UCSD-AML1 (cell line): ENCODE data around the gene IL22RA2.
"Not testable (repeated sequence)": the region's sequence is repeated elsewhere in the genome, so short reads cannot be mapped to it uniquely, and the experiment has no call there.

Experiments
- DNase-seq: peaks from one replicate; lab custom pipeline; 2025; ENCODE audit not compliant: unreplicated experiment; lab: John Stamatoyannopoulos, UW

The IL22RA2 gene, protein sequence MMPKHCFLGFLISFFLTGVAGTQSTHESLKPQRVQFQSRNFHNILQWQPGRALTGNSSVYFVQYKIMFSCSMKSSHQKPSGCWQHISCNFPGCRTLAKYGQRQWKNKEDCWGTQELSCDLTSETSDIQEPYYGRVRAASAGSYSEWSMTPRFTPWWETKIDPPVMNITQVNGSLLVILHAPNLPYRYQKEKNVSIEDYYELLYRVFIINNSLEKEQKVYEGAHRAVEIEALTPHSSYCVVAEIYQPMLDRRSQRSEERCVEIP

GRCh38 chr6:137173501-137173900 is at the start of gene IL22RA2:
Gene IL22RA2, minus strand, starts transcription at chr6:137173644. Its CDS starts 11,895 bp downstream, at chr6:137161749.
- DNase-seq: no peak

GRCh38 chr6:137222381-137222780 is 48.9 kb upstream of the IL22RA2 start:
- no peak for DNase-seq

DNA sequence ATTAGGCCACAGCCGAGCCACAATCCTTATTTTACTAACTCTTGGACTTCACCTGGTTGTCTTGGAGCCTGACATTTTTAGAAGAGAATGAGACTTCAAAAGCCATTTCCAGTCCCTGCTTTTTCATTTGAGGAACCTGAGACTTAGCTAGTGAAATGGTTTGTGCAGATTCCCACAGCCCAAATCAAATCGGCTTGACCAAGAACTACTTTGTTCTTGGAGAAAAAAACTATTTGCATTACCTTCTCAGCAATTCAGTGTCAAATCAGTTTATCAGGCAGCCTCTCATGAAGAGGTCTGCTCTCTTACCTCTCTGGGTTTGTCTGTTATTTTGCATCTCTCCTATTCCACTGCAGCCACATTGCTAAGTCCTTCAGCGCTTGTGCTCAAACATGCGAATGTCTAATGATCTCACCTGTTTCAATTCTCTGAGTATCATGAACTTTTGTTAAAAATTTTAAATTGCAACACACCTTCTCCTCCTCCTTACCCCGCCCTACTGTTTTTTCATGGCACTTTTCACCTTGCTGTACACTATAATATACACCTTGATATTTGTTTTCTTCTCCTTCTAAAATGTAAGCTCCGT is 46.3 kb upstream of the IL22RA2 start:
- DNase-seq: no peak

DNA sequence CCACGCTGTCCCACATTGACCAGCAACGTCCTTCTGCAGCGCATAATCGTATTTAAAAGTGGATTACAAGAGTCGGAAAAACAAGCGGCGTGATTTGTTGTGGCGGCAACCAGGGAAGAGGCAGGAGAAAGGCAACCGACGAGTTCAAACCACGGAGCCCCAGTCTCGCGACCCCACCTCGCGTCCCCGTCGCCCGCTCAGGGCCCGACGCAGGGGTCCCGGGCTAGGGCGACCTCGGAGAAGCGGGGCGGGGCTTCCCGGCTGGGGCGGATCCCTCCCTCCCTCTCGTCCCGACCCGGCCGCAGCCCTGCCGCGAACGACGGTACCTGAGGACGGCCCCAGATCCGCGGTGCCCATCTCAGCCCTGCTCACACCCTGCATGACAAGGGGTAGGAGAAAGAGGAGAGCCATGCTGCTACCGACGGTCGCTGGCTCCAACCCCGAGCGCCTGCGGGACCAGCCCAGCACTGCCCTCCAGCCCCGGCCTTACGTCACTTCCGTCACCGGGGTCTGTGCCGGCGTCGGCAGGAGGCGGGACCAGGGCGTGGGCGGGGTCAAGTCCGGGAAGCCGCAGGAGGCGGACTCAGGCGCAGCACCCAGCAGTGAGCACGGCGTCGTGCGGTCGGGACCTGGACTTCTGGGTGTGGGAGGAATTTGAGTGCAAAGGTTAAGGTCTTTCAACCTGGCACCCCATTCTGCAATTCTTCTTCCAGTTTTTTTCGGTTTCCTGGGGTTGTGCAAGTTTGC is 45.6 kb upstream of the IL22RA2 start, which contains the start of gene IFNGR1:
Gene IFNGR1, minus strand, starts transcription at position 469 of the 747 bp plus-strand sequence. Its CDS starts 58 bp downstream, at position 411.
- peak; percentile 96 for DNase-seq

GRCh38 chr6:137218473-137218916 is 45.1 kb upstream of the IL22RA2 start:
- DNase-seq: peak; percentile 40

- DNase-seq: peak; percentile 20
Measured at GRCh38 chr6:137217801-137218472, 44.5 kb upstream of the IL22RA2 start.

- no peak for DNase-seq
Measured at GRCh38 chr6:137216875-137217553, 43.6 kb upstream of the IL22RA2 start.

- no peak for DNase-seq
Measured at GRCh38 chr6:137216106-137216505, 42.7 kb upstream of the IL22RA2 start.

DNA sequence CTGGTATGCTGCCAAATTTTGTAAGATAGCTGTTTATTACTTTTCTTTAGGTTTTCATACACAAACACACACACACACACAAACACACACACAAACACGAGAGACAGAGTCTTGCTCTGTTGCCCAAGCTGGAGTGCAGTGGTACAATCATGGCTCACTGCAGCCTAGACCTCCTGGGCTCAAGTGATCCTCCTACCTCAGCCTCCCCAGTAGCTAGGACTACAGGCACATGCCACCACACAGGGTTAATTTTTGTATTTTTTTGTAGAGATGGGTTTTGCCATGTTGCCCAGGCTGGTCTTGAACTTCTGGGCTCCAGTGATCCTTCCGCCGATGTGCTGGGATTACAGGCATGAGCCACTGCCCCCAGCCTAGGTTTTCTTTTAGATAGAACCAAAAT is 42.2 kb upstream of the IL22RA2 start:
- DNase-seq: not testable (repeated sequence)

DNA sequence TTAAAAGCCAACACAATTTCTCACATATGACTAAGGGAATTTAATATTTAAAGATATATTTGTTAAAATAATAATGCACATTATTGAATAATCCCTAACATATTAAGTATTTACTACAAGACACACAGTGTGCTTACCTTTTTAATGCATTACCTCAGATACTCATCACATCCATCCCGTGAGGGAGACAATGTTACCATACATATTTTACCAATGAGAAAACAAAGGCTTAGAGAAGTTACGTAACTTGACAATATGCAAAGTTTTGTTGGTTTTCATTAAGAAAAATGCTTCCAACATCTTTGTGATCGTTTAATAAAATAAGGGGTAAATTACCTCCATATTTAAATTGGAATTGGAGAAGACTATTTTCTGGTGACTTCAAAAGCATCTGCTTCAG is 41.5 kb upstream of the IL22RA2 start:
- no peak for DNase-seq

DNA sequence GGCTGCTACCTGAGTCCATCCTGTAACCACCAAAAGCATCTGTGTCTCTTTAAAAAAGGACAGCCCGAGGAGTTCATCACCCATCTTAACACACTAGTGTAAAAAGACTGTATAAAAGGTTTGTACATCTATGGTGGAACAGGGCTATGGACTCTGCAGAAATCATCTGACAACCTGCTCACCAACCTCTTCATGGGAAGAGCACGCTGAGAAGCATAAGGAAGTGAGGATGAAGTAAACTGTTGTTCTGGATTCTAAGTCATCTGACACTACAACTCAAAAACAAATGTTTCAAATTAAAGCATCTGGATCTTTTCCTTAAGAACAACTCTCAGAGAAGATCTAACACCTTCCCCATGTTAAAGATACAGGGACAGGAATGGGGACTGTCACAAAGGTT is 40.4 kb upstream of the IL22RA2 start:
- DNase-seq: no peak

GRCh38 chr6:137213331-137213740 is 39.9 kb upstream of the IL22RA2 start:
- DNase-seq: no peak

DNA sequence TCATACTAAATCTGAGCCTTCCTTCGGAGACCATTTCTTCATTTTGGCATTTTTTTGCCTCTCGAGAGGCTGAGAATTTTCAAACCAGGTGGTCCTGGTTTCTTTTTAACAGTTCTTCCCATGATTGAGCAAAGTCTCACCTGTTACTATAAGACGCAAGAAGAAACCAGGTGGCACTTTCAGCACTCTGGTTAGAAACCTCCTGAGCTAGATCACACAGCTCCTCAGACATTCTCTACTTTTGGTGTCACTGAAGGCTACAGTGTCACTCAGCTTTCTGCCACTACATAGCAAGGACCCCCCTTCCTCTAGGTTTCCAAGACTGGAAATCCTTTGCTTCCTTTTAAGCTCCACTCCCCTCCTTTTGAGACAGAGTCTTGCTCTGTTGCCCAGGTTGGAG is 38.5 kb upstream of the IL22RA2 start:
- no peak for DNase-seq

- DNase-seq: no peak
Measured at GRCh38 chr6:137210903-137211302, 37.5 kb upstream of the IL22RA2 start.

- DNase-seq: no peak
Measured at GRCh38 chr6:137208279-137208678, 34.8 kb upstream of the IL22RA2 start.

DNA sequence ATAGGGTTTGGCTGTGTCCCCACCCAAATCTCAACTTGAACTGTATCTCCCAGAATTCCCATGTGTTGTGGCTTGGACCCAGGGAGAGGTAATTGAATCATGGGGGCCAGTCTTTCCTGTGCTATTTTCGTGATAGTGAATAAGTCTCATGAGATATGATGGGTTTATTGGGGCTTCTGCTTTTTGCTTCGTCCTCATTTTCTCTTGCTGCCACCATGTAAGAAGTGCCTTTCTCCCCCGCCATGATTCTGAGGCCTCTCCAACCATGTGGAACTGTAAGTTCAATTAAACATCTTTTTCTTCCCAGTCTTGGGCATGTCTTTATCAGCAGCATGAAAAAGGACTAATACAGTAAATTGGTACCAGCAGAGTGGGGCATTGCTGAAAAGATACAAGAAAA is 34.0 kb upstream of the IL22RA2 start:
- not testable (repeated sequence) for DNase-seq

- no peak for DNase-seq
Measured at GRCh38 chr6:137206577-137206976, 33.1 kb upstream of the IL22RA2 start.

DNA sequence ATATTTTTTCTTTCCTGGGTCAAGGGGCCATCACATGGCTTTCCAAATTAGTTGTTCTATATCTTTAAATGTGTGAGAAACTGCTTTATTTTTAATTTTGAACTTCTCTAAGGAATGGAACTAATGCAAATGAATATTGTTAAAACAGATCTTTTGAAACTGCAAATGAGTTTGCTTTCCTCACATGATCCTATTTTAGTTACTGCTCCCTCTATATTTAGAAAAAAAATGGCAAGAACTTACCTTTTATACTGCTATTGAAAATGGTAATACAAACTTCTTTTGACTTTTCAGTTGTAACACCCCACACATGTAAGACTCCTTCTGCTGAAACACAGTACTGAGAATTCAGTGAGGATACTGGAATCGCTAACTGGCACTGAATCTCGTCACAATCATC is 29.8 kb upstream of the IL22RA2 start:
- no peak for DNase-seq

DNA sequence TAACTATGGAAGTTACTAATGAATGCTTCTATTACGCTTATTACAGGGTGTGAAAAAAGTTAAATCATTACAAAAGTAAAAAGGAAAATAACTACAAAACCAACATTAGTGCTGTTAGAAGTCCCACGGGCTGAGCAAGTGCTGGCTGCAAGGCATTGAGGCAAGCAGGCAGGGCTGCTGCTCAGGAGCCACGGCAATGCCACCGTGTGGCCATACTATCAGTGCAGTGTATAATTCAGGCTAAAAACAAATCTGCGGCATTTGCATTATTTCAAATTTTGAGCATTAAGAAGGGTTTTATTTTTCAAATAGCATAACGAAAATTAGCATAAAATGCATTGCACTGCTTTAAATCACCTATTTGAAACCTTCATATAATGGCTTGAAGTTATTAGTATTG is 28.6 kb upstream of the IL22RA2 start:
- DNase-seq: no peak

GRCh38 chr6:137201006-137201405 is 27.6 kb upstream of the IL22RA2 start:
- no peak for DNase-seq

GRCh38 chr6:137200288-137200687 is 26.8 kb upstream of the IL22RA2 start:
- no peak for DNase-seq
